Measurements from ENCODE around the gene CDK5.
A peak's percentile ranks its signal among the peaks of the same experiment; 100 is the strongest.

CDK5 gene

GRCh38 chr7:151018421-151019129, 39.1 kb downstream of the CDK5 start:
- Histone ChIP-seq H3K36me3 (ENCODE audit: insufficient read depth) (no peaks in the 10 kb centered on the region), H4K20me1 (ENCODE audit: insufficient read depth) (no peaks in the 10 kb centered on the region), H3K27ac (no peak overlapping the region), H3K27me3 (ENCODE audit: insufficient read depth, low read depth) (peaks cover 30% of the 10 kb centered on the region), H3K79me2 (ENCODE audit: insufficient read depth, low read depth) (no peaks in the 10 kb centered on the region), H3K4me2 (peak overlapping the region; percentile 66), H3K4me1 (ENCODE audit: low read depth, poor library complexity, severe bottlenecking) (peaks cover 12% of the 10 kb centered on the region), H3K4me3 (IDR thresholded peaks at IDR 0.05; ENCODE audit: insufficient read depth, low read depth, low read length) (no peak overlapping the region), H3K9ac (peak overlapping the region; percentile 33; the same call in 1 of the 2 replicates), H2AFZ (ENCODE audit: low read depth) (peak overlapping the region; percentile 76)
- TF ChIP-seq CTCF (conservative IDR thresholded peaks at IDR 0.05; ENCODE audit: low read depth, low read length), result peak; percentile 30; the same call in 1 of the 2 replicates

GRCh38 chr7:151017953-151018420, 39.7 kb downstream of the CDK5 start:
- Histone ChIP-seq H3K27me3 (ENCODE audit: insufficient read depth, low read depth) (peaks cover 30% of the 10 kb centered on the region), H3K4me3 (IDR thresholded peaks at IDR 0.05; ENCODE audit: insufficient read depth, low read depth, low read length) (no peak overlapping the region), H3K27ac (no peak overlapping the region), H3K36me3 (ENCODE audit: insufficient read depth) (no peaks in the 10 kb centered on the region), H4K20me1 (ENCODE audit: insufficient read depth) (no peaks in the 10 kb centered on the region), H2AFZ (ENCODE audit: low read depth) (peak overlapping the region; percentile 76), H3K4me2 (peak overlapping the region; percentile 66), H3K4me1 (ENCODE audit: low read depth, poor library complexity, severe bottlenecking) (peaks cover 18% of the 10 kb centered on the region), H3K9ac (peak overlapping the region; percentile 33; the same call in 1 of the 2 replicates), H3K79me2 (ENCODE audit: insufficient read depth, low read depth) (no peaks in the 10 kb centered on the region)
- peak; percentile 95 for TF ChIP-seq CTCF (conservative IDR thresholded peaks at IDR 0.05; ENCODE audit: low read depth, low read length)

GRCh38 chr7:151017370-151017952, 40.2 kb downstream of the CDK5 start:
- no peak overlapping the region for H3K9ac ChIP-seq
- peak overlapping the region; percentile 66; the same call in 1 of the 2 replicates for H3K4me2 ChIP-seq
- H3K79me2 ChIP-seq (ENCODE audit: insufficient read depth, low read depth), result no peaks in the 10 kb centered on the region
- no peak overlapping the region for H3K27ac ChIP-seq
- H3K36me3 ChIP-seq (ENCODE audit: insufficient read depth), result no peaks in the 10 kb centered on the region
- H3K4me1 ChIP-seq (ENCODE audit: low read depth, poor library complexity, severe bottlenecking), result peaks cover 18% of the 10 kb centered on the region
- H3K27me3 ChIP-seq (ENCODE audit: insufficient read depth, low read depth), result peaks cover 30% of the 10 kb centered on the region
- H4K20me1 ChIP-seq (ENCODE audit: insufficient read depth), result no peaks in the 10 kb centered on the region
- TF ChIP-seq CTCF (conservative IDR thresholded peaks at IDR 0.05; ENCODE audit: low read depth, low read length), result no peak
- peak overlapping the region; percentile 76; the same call in 1 of the 2 replicates for H2AFZ ChIP-seq (ENCODE audit: low read depth)
- no peak overlapping the region for H3K4me3 ChIP-seq (IDR thresholded peaks at IDR 0.05; ENCODE audit: insufficient read depth, low read depth, low read length)

- Histone ChIP-seq H3K4me3 (IDR thresholded peaks at IDR 0.05; ENCODE audit: insufficient read depth, low read depth, low read length) (no peak overlapping the region), H4K20me1 (ENCODE audit: insufficient read depth) (no peaks in the 10 kb centered on the region), H3K36me3 (ENCODE audit: insufficient read depth) (no peaks in the 10 kb centered on the region), H3K9ac (no peak overlapping the region), H3K27ac (no peak overlapping the region), H2AFZ (ENCODE audit: low read depth) (no peak overlapping the region), H3K27me3 (ENCODE audit: insufficient read depth, low read depth) (peaks cover 24% of the 10 kb centered on the region), H3K79me2 (ENCODE audit: insufficient read depth, low read depth) (no peaks in the 10 kb centered on the region), H3K4me1 (ENCODE audit: low read depth, poor library complexity, severe bottlenecking) (peaks cover 18% of the 10 kb centered on the region), H3K4me2 (no peak overlapping the region)
- no peak for TF ChIP-seq CTCF (conservative IDR thresholded peaks at IDR 0.05; ENCODE audit: low read depth, low read length)
Observed at GRCh38 chr7:151016942-151017341, 40.8 kb downstream of the CDK5 start.
